GM21360 (cell line): Measurements from ENCODE around the gene ABHD3.
"Not testable (repeated sequence)": the region's sequence is repeated elsewhere in the genome, so short reads cannot be mapped to it uniquely, and the experiment has no call there.

Experiments
- ATAC-seq: cut with Tn5 transposase; IDR thresholded peaks from one replicate; pipeline ENCODE4 v1.9.1; 2021; ENCODE audit warnings: mild to moderate bottlenecking, moderate library complexity; ENCODE audit not compliant: unreplicated experiment

ABHD3 gene

GRCh38 chr18:21706386-21706865 is 1.9 kb upstream of the ABHD3 start:
- no peak for ATAC-seq

- no peak for ATAC-seq
Observed at GRCh38 chr18:21703241-21703820, 1.2 kb downstream of the ABHD3 start.

- no peak for ATAC-seq
Observed at GRCh38 chr18:21702602-21703001, 2.0 kb downstream of the ABHD3 start.

GRCh38 chr18:21701621-21702020 is 3.0 kb downstream of the ABHD3 start:
- ATAC-seq: no peak

- ATAC-seq: no peak
Observed at GRCh38 chr18:21700528-21701075, 4.0 kb downstream of the ABHD3 start.

- no peak for ATAC-seq
Observed at GRCh38 chr18:21693322-21693721, 11.3 kb downstream of the ABHD3 start.

- ATAC-seq: no peak
Observed at GRCh38 chr18:21689736-21690135, 14.8 kb downstream of the ABHD3 start.

GRCh38 chr18:21686282-21687105 is 18.1 kb downstream of the ABHD3 start:
- ATAC-seq: no peak

GRCh38 chr18:21685556-21685981 is 19.0 kb downstream of the ABHD3 start:
- ATAC-seq: peak; percentile 77

- ATAC-seq: peak; percentile 49
Observed at GRCh38 chr18:21684731-21685130, 19.8 kb downstream of the ABHD3 start.

GRCh38 chr18:21682371-21683051 is 22.1 kb downstream of the ABHD3 start:
- ATAC-seq: peak; percentile 42

- no peak for ATAC-seq
Observed at GRCh38 chr18:21680161-21680560, 24.4 kb downstream of the ABHD3 start.

- ATAC-seq: no peak
Observed at GRCh38 chr18:21678859-21679258, 25.7 kb downstream of the ABHD3 start.

- ATAC-seq: not testable (repeated sequence)
Observed at GRCh38 chr18:21675354-21675753, 29.2 kb downstream of the ABHD3 start.

- ATAC-seq: no peak
Observed at GRCh38 chr18:21672521-21673267, 31.9 kb downstream of the ABHD3 start.

GRCh38 chr18:21669736-21670285 is 34.8 kb downstream of the ABHD3 start:
- ATAC-seq: no peak

GRCh38 chr18:21664069-21664468 is 40.5 kb downstream of the ABHD3 start:
- ATAC-seq: no peak

GRCh38 chr18:21663578-21663977 is 41.0 kb downstream of the ABHD3 start:
- ATAC-seq: no peak

- ATAC-seq: no peak
Observed at GRCh38 chr18:21662581-21662980, 42.0 kb downstream of the ABHD3 start.

- no peak for ATAC-seq
Observed at GRCh38 chr18:21660078-21660477, 44.5 kb downstream of the ABHD3 start.
